Retinal pigment epithelial cell (primary cell): Measurements from ENCODE around the gene UGCG.
A peak's percentile ranks its signal among the peaks of the same experiment; 100 is the strongest.

Source experiments
- DNase-seq: peaks from one replicate; pipeline ENCODE4 v3.0.0-alpha.2; 2010; ENCODE audit warnings: low read depth
- H3K4me3 ChIP-seq: 2 replicates; pipeline ENCODE4 v1.5.1; 2011; ENCODE audit warnings: mild to moderate bottlenecking, low read length, control low read depth, moderate library complexity
- CTCF ChIP-seq: conservative IDR thresholded peaks from 2 replicates; pipeline ENCODE4 v1.5.1; 2011; ENCODE audit warnings: low read depth, low read length, control low read depth, inconsistent platforms

UGCG gene

GRCh38 chr9:111895996-111896941, at the start of gene UGCG:
UGCG (plus strand) TSS chr9:111896814; CDS start chr9:111897216, 402 bp downstream.
- no peak for TF ChIP-seq CTCF
- H3K4me3 ChIP-seq = peak within 1 kb of the TSS; percentile 92
- peak; percentile 65 for DNase-seq

- no peak overlapping the region for H3K4me3 ChIP-seq
- peak; percentile 2 for TF ChIP-seq CTCF
- DNase-seq = no peak
Measured at GRCh38 chr9:111851553-111851952, 45.1 kb upstream of the UGCG start.

DNA sequence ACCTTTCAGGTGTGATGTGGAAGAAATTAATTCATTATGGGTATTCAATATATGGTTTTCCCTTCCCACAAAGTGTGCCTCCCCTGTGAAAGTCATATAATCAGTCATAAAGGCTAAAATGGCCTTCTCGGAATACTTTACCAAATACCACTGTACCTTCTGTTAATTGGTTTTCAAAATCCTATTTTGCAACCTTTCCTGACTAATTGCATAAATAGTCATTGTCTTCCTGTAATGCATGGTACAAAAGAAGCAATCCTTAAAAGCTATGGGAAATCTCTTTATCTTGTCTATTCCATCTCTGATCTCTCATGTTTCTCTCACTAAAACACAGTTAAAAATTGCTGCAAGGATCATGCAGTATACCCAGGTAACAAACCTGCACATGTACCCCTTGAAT, 44.3 kb upstream of the UGCG start:
- TF ChIP-seq CTCF = no peak
- no peak overlapping the region for H3K4me3 ChIP-seq
- DNase-seq = no peak

- DNase-seq = no peak
Measured at GRCh38 chr9:111853450-111853827, 43.2 kb upstream of the UGCG start.

GRCh38 chr9:111854799-111855198, 41.8 kb upstream of the UGCG start:
- H3K4me3 ChIP-seq = no peak overlapping the region
- no peak for DNase-seq
- no peak for TF ChIP-seq CTCF

More at GRCh38 chr9:111853450-111853827, 43.2 kb upstream of the UGCG start:
- no peak overlapping the region for H3K4me3 ChIP-seq
- TF ChIP-seq CTCF = no peak

DNA sequence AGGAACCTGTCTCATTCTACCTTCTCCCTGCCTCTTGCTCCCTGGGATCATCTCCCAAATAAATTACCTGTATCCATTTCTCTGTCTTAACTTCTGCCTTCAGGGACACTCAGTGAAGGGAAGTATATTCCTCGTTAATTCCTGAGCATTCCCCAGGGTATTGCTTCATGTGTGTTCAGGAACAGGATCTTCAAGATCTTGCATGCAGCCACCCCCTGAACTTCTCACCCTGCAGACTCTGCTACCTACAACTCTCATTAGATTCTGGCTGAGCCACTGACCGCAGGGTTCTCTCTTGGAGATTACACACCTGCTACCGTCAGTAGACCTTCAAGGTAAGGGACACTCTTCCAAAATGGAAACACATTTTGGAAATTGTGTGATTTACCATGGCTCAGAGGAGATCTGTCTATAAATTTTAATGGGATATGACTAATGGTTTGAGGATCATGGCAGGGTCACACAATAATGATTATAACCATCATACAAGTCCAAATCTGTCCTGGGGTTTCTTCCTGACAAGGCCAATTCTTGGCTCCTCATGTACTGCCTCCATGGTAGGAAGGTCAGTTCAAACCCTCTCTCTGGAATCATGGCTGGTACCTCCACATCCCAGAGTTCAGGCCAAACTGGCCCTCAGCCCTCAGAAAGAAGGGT, 38.9 kb upstream of the UGCG start:
- H3K4me3 ChIP-seq = no peak overlapping the region
- no peak for DNase-seq
- no peak for TF ChIP-seq CTCF
